Pulmonary artery endothelial cell (primary cell): ENCODE results near the gene KCNJ5. TPM values are rescaled to one million over a fixed set of nuclear protein-coding genes. Genes with fewer than 3 reads are reported as not detected.
"Not testable (repeated sequence)": the region's sequence is repeated elsewhere in the genome, so short reads cannot be mapped to it uniquely, and the experiment has no call there.

Source experiments
- DNase-seq: peaks from one replicate; pipeline ENCODE4 v3.0.0-alpha.2; 2011; ENCODE audit warnings: low read depth, low spot score
- total RNA-seq: library from RNA; depleted of rRNA; stranded (reverse); fragments of >200 nt; gene quantifications from 2 replicates; pipeline ENCODE4 v1.2.3, GENCODE V29; 2014

Gene KCNJ5
- total RNA-seq, 1 donor from 2014 or later, result not detected

DNA sequence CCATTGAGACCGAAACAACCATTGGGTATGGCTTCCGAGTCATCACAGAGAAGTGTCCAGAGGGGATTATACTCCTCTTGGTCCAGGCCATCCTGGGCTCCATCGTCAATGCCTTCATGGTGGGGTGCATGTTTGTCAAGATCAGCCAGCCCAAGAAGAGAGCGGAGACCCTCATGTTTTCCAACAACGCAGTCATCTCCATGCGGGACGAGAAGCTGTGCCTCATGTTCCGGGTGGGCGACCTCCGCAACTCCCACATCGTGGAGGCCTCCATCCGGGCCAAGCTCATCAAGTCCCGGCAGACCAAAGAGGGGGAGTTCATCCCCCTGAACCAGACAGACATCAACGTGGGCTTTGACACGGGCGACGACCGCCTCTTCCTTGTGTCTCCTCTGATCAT is 20.5 kb downstream of the KCNJ5 start:
- no peak for DNase-seq

DNA sequence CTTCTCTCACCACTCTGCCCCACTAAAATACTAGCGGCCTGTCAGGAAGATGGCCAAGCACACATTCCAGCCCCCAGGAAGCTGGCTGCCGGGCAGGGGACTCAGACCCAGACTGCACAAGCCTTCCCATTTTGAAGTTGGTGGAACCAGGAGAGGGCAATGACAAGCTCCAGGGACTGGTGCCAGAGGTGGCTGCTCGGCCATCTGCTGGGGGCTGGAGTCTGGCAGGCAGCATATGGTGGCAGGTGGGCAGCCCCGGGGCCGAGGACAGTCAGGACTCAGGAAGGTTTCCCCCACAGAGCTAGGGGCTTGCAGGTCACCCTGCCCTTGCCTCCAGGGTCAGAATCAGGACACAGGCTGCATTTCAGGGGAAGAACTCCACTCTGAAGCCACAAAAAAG is 22.6 kb downstream of the KCNJ5 start:
- no peak for DNase-seq

DNA sequence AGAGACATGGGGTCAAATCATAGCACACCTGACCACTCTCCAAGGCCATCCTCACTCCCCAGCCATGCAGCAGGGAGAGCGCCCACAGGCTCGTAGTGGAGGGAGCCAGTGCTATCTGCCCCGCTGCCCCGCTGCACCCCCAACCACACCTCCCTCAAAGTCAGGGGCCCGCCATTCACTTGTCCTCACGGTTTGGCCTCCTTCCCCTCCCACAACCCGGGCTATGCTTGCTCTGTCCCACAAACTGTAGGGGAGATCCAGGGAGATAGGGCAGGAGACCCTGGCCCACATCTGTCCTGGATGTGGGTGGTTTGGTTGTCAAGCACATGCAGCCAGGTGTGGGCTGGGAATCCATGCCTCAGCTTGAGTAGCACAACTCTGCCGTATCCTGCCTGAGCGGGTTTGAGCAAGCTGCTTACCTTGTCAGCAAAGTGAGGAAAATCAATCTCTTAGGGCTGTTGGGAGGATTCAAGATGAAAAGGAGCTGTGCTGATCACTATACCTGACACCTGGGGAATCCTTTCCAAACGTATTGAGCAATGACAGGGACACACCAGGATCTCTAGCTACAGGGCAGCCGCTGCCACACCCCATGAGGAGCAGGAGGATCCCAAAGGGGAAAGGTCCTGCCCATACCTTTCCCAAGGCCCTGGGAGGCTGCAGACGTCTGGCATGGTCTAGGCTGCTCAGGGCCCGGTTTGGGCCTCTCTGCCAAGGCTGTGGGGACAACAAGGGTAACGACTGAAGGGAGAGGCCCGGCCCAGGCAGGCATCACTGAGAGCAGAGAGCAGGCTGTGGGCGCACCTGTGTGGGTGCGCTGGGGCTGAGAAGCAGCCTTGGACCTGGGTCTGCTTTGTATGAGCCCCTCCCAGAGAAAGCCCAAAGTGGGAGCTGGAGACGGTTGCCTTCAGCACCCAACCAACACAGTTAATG is 23.3 kb downstream of the KCNJ5 start:
- no peak for DNase-seq

DNA sequence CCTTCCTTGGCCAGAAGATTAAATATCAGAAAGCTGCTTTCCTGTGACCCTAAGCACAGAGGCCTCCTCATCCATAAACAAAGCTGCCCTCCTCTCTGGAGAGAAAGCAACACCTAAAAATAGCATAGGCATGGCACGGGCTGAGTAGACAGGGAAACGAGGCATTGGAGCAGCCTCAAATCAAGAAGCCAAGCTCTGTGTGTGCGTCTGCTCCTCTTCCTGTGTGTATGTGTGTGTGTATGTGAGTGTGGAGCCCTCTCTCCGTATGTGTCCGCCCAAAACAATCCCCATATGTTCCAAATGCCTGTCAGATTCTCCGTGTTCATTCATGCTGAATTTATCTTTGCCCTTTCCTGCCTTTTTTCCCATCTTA is 24.0 kb downstream of the KCNJ5 start:
- no peak for DNase-seq

DNA sequence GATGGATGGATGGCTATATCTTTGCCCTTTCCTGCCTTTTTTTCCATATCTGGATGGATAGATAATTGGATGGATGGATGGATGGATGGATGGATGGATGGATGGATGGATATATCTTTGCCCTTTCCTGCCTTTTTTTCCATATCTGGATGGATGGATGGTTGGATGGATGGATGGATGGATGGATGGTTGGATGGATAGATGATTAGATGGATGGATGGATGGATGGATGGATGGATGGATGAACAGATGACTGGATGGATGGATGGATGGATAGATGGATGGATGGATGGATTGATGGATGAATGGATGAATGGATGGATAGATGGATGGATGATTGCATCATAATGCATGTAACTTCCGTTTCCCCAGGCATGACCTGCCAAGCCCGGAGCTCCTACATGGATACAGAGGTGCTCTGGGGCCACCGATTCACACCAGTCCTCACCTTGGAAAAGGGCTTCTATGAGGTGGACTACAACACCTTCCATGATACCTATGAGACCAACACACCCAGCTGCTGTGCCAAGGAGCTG is 24.9 kb downstream of the KCNJ5 start:
- no peak for DNase-seq

DNA sequence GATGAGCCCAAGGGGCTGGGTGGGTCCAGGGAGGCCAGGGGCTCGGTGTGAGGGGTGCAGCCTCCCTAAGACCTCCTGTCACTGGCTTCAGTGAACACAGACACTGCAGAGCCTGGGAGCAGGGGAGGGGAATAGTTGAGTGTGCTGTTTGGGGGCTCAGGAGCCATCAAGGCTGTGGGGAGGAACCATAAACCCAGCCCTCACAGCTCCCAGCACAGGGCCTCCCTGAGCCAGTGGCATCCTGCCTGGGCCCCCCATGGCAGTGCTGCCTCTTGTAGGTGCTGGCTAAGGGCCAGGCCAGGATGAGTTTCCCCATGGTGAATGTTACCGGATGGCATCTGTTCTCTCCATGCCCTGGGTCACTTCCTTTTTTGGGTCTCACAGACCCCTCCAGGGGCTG is 25.5 kb downstream of the KCNJ5 start:
- no peak for DNase-seq

DNA sequence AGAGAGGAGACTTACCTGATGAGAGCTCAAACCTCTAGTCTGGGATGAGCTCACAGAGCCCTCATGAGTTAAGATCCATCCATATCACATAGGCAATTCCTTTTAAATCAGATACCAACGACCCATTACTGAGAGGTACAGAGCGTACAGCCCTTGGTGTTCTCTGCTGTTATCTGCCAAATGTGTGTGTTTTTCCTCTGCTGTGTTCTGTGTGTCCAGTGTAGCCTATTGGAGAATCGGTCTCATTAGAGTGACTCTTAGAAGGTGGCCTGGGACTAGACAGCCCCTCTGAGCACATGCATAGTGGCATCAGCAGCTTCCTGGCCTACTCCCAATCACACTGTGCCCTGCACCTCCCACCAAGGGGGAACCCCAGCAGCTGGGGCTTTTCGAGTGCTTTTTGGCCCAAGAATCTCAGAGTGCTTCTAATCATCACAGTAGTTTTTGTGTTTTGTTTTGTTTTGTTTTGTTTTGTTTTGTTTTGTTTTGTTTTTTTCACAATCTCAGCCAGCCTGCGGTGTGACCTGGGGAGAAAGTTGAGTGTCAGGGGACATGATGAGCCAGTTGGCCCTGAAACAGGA is 26.1 kb downstream of the KCNJ5 start:
- DNase-seq, result no peak

DNA sequence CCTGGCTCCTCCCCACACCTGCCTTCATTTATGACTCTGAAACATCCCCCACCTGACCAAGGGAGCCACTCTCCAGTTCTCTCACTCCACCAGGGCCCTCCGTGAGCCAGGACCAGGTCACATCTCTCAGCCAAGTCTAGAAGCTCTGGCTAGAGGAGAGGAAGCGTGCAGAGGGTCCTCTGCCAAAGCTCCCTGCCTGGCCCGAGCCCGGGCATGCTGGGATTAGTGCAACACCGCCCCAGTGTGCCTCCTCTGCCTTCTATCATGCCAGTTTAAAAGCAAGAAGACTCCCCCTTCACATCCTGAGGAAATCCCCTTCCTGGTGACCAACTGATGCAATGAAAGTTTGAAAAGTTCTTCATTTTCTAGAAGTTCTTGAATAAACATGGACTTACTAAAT is 28.1 kb downstream of the KCNJ5 start:
- DNase-seq, result no peak

DNA sequence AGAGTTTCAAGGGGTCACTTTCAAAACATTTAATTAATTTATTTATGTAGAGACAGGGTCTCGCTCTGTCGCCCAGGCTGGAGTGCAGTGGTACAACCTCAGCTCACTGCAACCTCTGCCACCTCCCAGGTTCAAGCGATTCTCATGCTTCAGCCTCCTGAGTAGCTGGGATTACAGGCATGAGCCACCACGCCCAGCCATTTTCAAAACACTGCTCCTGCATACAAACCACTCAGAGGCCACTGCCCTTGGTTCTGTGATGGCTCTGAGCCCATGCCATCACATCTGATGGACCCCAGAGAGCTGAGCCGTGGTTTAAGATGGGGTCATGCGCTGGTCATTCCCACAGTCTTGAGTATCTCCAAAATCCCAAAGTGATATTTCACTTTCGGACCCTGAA is 28.5 kb downstream of the KCNJ5 start:
- not testable (repeated sequence) for DNase-seq

DNA sequence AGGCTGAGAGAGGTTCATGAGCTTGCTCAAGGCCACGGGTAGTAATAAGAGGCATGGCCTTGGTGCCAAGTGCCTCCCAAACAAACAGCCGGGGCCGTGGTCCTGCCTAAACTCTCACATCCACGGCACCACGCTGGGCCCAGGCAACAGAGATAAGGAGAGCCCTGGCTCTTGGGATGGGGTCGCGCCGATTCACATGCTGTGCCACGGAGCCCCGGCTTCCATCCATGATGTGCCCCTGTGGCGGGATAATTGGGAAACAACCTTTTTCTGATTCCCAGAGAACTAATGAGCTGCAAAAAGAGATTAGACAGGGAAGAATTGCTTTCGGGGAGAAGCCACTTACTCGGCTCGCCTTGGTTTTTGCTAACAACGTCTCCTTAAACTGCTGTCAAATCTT is 29.5 kb downstream of the KCNJ5 start:
- no peak for DNase-seq

DNA sequence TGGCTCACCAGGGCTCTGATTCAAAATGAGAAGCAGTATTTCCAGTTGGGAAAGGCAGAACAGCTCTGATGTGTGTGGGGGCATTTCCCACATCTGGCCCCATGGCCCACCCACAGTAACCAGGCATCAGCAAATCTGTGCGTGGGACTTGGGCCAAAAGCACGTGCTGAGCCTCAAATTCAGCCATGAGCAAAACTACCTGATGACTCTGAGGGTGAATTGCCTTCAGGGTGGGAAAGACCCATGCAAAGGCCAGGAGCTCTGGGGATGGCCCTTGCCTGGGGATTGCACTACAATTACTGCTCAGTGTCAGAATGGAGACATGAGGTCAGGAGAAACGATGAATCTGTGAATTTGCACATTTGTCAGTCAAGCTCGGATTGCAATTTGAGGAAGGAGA is 30.6 kb downstream of the KCNJ5 start:
- DNase-seq, result no peak

DNA sequence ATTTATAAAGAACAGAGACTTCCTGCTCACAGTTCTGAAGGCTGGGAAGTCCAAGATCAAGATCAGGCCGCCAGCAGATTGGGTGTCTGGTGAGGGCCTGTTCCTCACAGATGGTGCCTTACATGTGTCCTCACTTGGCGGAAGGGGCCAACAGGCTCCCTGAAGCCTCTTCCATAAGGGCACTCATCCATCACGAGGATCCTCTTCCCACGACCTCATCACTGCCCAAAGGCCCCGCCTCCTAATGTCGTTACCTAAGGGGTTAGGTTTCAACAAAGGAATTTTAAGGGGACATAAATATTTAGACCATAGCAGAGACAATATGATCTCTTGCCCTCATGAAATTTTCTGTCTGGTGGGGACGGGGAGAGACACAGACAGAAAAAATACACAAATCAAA is 32.9 kb downstream of the KCNJ5 start:
- no peak for DNase-seq

DNA sequence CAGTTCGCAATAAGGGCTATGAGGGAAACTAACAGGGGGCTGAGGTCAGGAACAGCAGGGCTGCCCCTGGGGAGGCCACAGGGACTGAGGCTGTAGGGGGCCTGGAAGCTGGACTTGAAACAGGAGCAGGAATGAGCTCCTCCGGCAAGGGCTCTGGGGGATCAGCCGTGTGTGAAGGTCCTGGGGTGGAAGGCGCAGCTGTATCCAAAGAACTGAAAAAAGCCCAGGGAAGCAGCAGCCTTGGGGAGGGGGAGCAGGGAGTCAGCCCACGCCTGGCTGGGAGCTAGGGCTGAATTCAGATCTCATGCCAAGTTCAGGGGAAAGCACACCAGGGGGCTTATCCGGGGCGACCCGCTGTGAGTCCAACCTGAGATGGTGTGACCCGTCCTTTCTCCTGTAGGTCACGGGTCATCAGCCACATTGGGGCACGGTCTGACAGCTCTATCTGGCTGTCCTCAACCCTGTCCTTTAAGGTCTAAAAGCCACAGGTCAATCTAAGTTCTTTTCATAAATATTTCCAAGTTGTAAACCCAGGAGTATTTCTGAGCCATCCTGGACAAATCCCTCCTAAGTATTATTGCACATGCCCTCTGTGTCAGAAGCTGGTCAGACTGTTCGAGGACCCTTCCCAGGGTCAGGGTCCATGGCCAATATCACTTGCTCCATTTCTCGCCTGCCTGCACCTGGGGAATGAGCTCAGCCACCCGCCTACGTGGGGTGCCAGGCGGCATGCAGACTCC is 33.5 kb downstream of the KCNJ5 start:
- no peak for DNase-seq

DNA sequence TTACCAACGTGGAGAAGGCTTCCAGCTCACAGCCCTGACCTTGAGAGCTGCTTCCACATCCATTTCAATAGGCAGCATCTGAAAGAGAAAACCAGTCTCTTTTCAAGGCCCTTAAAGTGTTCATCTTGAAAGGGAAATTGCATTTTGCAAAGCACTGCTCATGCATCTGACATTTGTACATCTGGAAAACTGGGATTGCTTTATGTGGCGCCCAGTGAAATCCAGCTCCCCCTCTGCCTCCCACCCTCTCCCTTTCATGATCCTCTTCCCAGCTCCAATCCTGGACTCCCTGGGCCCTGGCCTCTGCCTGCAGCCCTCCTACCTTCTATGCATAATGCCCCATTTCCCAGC is 34.1 kb downstream of the KCNJ5 start:
- DNase-seq, result no peak

DNA sequence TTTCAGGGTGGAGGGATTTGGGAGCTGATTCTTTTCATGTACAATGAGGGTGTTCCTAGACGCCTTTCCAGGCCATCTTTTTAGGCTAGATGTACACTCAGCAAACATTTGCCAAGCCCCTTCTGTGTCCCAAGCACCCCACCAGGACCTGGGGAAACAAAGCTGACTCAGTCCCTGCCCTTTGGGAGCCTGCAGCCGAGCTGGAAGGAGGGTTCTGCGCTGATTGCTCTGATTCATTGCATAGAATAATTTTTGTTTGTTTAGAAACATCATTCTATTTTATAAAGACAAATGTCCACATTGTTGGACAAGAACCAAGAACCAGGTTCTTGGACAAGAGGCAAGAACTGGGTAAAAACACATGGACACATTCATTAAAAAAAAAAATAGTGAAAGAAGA is 34.8 kb downstream of the KCNJ5 start:
- no peak for DNase-seq

DNA sequence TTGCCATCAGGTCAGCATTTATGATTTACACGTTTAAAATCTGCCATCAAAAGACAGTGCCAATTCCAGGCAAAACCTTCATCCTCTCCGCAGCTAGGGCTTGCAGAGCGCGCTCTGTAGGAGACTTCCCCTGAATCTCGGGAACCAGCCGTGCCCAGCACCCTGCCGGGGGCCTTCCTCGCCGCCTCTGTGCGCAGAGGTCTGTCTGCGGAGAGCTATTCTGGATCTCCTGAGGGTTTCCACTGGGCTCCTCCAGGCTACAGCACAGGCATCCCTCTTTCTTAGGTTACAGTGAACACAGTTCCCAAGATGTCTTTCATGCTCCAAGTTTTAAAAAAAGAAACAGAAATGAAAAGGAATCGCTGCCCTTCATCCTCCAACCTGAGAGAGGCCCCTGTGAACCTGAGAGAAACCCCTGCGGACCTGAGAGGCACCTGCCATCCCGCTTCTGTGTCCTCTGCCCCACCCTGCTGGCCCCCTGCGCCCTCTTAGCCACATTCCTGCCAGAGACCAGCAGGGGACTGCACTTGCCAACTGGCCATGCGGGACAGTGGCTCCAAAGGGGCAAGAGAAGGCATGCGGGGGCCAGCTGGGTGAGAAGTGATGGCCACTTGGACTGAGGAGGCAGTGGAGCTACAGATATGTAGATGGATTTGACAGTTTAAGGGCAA is 35.4 kb downstream of the KCNJ5 start:
- DNase-seq, result no peak

DNA sequence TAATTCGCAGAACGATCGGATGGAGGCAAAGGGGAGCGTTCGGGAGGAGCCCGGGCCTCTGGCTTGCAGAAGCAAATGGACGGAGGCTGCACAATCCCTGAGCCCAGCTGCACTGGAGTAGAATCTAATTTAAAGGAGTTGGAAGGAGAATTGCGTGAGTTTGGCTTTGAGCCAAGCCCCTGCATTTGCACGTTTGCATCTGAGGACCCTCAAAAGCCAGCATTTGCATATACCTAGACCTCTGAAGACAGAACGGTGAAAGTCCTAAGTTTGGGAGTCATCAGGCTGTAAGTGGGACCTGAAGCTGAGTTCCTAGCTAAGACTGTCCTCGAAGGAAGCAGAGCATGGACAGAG is 35.9 kb downstream of the KCNJ5 start:
- DNase-seq, result no peak

DNA sequence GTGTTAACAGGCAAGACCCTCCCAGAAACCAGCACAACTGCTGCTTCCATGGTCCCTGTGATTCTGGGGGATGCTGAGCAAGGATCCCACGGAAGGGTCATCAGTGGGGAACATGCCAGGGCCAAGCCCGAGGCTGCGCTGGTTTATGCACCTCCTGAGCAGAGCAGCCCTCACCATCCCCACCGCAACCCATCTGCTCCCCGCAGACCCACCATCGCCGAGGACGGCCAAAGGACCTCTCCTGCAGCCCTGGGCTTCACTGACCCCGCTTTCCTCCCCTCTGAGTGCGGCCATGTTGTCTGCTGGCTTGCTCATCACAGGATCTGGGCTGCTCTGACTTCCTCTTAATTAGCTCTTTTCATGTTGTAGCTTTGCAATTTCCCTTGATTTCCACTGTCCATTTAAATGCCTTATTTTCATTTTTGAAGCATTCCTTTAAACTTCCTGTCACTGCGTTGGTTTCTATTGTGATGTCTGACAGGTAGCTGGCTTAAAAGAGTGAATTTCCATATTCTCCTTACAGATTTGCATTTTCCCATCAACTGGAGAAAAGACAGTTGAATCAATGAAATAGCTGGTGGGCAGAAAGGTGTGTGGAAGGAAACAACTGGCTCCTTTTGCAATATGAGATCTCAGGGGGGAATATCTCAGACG is 36.7 kb downstream of the KCNJ5 start:
- no peak for DNase-seq

DNA sequence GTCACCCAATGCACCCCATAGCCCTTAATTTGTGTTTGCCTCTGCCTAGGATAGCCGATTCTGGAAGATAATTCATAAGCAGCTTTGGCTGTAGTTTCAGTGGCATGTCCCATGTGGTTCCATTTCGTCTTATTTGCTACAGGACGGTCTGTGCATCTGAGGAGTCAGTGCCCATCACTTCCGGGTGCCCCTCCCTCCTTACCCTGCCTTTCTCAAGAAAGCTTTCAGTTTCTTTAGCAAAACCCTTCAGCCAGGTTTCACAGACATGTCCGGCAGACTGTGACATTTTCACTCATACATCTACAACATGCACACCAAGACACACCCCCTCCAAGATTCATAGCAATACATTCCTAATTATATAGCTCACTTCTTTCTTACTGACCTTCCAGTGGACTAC is 37.2 kb downstream of the KCNJ5 start:
- no peak for DNase-seq

DNA sequence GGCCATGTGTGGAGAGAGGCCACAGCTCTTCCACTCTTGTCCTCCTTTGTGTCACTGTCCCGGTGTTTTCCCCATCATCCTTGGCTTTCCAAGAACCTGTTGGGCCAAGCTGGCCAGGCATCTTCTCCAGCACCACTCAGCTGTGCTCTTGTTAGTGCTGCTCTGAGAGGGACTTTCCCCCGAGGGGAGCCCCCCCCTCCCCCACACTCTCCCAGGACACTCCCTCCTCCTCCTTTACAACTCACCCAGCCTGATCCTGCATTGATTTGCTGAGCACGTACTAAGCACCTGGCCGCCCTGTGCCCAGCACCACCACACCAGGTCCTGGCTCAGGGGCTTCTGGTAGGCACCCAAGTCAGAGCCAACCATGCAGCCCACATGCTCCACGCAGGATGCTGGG is 38.3 kb downstream of the KCNJ5 start:
- DNase-seq, result no peak

DNA sequence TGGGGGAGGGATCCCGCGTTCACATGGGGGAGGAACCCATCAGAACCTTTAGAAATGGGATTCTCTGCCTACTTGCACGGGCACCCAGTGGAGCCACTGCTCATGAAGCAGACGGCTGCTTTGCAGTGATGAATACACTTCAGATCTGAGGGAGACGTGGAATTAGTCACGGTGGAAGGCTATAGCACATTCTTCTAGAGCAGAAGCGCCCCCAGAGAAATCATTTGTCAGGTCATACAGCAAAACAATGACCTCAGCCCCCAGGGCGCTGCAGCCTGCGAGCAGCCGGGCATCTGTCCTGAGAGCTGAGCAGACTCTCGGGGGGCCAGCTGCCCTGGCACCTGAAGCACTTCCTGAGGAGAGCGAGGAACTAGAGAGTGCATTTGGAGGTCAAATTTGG is 38.8 kb downstream of the KCNJ5 start:
- no peak for DNase-seq
